ENCODE results near the gene ANTXR1. TPM values are rescaled to one million over a fixed set of nuclear protein-coding genes. Genes with fewer than 3 reads are reported as not detected.

Gene ANTXR1
- total RNA-seq, 1 experiment from 2014 or later: 37.3 TPM

DNA sequence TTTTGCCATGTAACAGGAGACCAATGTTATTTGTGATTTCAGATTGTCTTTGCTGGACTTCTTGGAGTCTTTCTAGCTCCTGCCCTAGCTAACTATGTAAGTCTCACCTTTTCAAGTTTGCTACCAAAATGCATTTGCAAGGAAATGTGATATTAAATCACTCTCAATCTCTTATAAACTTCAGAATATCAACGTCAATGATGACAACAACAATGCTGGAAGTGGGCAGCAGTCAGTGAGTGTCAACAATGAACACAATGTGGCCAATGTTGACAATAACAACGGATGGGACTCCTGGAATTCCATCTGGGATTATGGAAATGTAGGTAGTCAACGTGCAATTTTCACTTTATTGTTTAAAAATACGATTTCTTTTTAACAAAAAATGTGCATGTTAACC is 35.5 kb upstream of the ANTXR1 start:
- Histone ChIP-seq H3K4ac (ENCODE audit: low read depth, low read length) (no peak overlapping the region), H4K5ac (ENCODE audit: insufficient read length, low read depth, low read length) (no peak overlapping the region), H2BK5ac (ENCODE audit: insufficient read length, low read length) (no peak overlapping the region), H3K79me2 (ENCODE audit: insufficient read depth, low read length) (no peaks in the 10 kb centered on the region), H2BK120ac (ENCODE audit: low read depth, low read length, poor library complexity, severe bottlenecking) (no peak overlapping the region), H3T11ph (ENCODE audit: low read length) (no peak overlapping the region), H3K27ac (ENCODE audit: insufficient read length, low read depth, low read length) (no peak overlapping the region), H3K27me3 (ENCODE audit: insufficient read depth, low read length) (no peaks in the 10 kb centered on the region), H3K23me2 (ENCODE audit: insufficient read length, low read depth, low read length, poor library complexity, severe bottlenecking) (no peaks in the 10 kb centered on the region), H3K9me3 (ENCODE audit: control insufficient read depth, low read depth, low read length) (no peaks in the 10 kb centered on the region), H2BK12ac (ENCODE audit: insufficient read length, low read depth, low read length) (no peak overlapping the region), H2BK15ac (ENCODE audit: low read depth, low read length) (no peak overlapping the region), H4K20me1 (ENCODE audit: control insufficient read depth, insufficient read depth, insufficient read length) (no peaks in the 10 kb centered on the region), H2AFZ (ENCODE audit: low read length) (no peak overlapping the region), H3K14ac (ENCODE audit: insufficient read depth, low read length) (no peak overlapping the region), H3K79me1 (ENCODE audit: insufficient read depth, low read depth, low read length, poor library complexity, severe bottlenecking) (no peaks in the 10 kb centered on the region), H3K4me2 (ENCODE audit: insufficient read depth, insufficient read length, low read length) (no peak overlapping the region), H3K9ac (ENCODE audit: extremely low read depth, insufficient read length, low read length) (no peak overlapping the region), H3K18ac (ENCODE audit: insufficient read length, low read depth, low read length) (no peak overlapping the region), H2BK20ac (ENCODE audit: low read depth, low read length, poor library complexity, severe bottlenecking) (no peak overlapping the region), H2AK5ac (ENCODE audit: insufficient read length, low read length) (no peak overlapping the region), H3K56ac (ENCODE audit: insufficient read length, low read depth, low read length) (no peak overlapping the region), H4K91ac (ENCODE audit: insufficient read length, low read depth, low read length) (no peak overlapping the region), H3K23ac (ENCODE audit: insufficient read length, low read depth, low read length) (no peak overlapping the region), H3K4me1 (ENCODE audit: insufficient read depth, low read length) (no peaks in the 10 kb centered on the region), H4K8ac (replicated peaks; ENCODE audit: insufficient read length, low read depth, low read length) (no peak overlapping the region)
- WGBS (ENCODE audit: extremely low coverage, insufficient read length, low lambda C conversion rate): no CpG with 5 or more reads among the region's 4 CpGs
- Mint-ChIP-seq H3K36me3 (ENCODE audit: insufficient read depth in 1 of 3, low read depth in 3 of 3) (no peaks in the 10 kb centered on the region), H3K4me1 (peaks cover 8 to 10% of the 10 kb centered on the region in 2 experiments), H3K27ac (no peak overlapping the region), H3K9me3 (no peaks in the 10 kb centered on the region), H3K4me3 (no peak overlapping the region), H3K27me3 (ENCODE audit: low read depth) (peaks cover 12% of the 10 kb centered on the region)
- TF ChIP-seq, protein P1, sequence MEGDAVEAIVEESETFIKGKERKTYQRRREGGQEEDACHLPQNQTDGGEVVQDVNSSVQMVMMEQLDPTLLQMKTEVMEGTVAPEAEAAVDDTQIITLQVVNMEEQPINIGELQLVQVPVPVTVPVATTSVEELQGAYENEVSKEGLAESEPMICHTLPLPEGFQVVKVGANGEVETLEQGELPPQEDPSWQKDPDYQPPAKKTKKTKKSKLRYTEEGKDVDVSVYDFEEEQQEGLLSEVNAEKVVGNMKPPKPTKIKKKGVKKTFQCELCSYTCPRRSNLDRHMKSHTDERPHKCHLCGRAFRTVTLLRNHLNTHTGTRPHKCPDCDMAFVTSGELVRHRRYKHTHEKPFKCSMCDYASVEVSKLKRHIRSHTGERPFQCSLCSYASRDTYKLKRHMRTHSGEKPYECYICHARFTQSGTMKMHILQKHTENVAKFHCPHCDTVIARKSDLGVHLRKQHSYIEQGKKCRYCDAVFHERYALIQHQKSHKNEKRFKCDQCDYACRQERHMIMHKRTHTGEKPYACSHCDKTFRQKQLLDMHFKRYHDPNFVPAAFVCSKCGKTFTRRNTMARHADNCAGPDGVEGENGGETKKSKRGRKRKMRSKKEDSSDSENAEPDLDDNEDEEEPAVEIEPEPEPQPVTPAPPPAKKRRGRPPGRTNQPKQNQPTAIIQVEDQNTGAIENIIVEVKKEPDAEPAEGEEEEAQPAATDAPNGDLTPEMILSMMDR (conservative IDR thresholded peaks at IDR 0.05): no peak
- no peak for DNase-seq
